Measurements from ENCODE around the gene FNDC5.

The FNDC5 gene

DNA sequence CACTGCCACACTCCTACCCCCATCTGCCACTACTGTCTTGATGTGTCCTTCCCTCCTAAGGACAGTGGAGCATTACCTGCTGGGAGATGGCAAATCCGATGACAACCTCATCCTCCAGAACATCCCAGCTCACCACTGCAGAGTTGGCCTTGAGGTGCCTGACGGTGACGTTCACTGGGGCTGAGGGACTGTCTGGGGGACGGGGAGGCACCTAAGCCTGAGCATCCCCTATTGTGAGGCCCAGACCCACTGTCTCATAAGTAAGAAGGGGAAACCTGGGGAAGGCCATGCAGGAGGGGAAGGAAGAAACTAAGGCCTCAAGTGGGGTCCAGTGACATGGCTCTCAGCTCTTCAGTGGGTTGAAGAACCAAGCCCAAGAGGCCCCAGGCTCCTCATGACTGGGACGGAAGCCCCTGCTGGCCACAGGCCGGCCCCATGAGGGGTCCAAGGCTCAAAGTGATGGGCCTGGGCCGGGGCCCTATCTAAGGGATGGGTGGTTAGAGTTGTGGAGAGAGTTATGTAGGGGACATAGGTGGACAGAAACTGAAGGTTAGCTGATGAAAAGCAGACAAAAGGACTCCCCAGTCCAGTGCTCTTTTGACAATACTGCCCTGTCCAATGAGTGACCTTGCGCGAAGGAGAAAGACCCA, 1.8 kb downstream of the FNDC5 start:
- Histone ChIP-seq H3K27me3 (peaks cover 52% of the 10 kb centered on the region), H3K27ac (no peak overlapping the region), H3K4me3 (ENCODE audit: low read depth in 1 of 2, low read length in 1 of 2) (no peak overlapping the region), H3K4me1 (ENCODE audit: control insufficient read depth in 1 of 2, insufficient read depth in 1 of 2, low read depth in 1 of 2, low read length in 1 of 2) (no peaks in the 10 kb centered on the region), H3K9me3 (no peaks in the 10 kb centered on the region), H3K36me3 (no peaks in the 10 kb centered on the region)
- TF ChIP-seq, protein P1, sequence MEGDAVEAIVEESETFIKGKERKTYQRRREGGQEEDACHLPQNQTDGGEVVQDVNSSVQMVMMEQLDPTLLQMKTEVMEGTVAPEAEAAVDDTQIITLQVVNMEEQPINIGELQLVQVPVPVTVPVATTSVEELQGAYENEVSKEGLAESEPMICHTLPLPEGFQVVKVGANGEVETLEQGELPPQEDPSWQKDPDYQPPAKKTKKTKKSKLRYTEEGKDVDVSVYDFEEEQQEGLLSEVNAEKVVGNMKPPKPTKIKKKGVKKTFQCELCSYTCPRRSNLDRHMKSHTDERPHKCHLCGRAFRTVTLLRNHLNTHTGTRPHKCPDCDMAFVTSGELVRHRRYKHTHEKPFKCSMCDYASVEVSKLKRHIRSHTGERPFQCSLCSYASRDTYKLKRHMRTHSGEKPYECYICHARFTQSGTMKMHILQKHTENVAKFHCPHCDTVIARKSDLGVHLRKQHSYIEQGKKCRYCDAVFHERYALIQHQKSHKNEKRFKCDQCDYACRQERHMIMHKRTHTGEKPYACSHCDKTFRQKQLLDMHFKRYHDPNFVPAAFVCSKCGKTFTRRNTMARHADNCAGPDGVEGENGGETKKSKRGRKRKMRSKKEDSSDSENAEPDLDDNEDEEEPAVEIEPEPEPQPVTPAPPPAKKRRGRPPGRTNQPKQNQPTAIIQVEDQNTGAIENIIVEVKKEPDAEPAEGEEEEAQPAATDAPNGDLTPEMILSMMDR (IDR thresholded peaks at IDR 0.05): no peak

DNA sequence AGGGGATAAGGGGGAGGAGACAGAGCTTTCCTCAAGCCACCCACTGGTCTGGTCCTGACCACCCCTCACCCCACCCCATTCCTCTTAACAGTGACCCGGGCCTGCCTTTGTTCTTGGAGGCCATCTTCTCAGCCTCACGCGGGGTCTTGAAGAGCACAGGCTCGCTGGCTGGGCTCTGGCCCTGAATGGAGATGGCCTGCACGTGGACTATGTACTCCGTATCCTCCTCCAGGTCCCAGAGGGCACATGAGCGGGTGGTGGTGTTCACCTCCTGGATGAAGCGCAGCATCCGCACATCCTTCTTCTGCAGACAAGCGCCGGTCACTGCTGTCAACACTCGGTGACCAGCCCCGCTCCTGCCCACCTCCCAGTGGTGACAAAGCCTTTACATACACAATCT, 2.6 kb downstream of the FNDC5 start:
- H3K4me1 ChIP-seq (ENCODE audit: control insufficient read depth in 1 of 2, insufficient read depth in 1 of 2, low read depth in 1 of 2, low read length in 1 of 2): no peaks in the 10 kb centered on the region
- H3K36me3 ChIP-seq: peaks cover 5% of the 10 kb centered on the region
- no peak overlapping the region for H3K4me3 ChIP-seq (ENCODE audit: low read depth in 1 of 2, low read length in 1 of 2)
- TF ChIP-seq, protein P1 (IDR thresholded peaks at IDR 0.05): no peak
- no peak overlapping the region for H3K27ac ChIP-seq
- H3K9me3 ChIP-seq: no peaks in the 10 kb centered on the region
- H3K27me3 ChIP-seq: peaks cover 44% of the 10 kb centered on the region

DNA sequence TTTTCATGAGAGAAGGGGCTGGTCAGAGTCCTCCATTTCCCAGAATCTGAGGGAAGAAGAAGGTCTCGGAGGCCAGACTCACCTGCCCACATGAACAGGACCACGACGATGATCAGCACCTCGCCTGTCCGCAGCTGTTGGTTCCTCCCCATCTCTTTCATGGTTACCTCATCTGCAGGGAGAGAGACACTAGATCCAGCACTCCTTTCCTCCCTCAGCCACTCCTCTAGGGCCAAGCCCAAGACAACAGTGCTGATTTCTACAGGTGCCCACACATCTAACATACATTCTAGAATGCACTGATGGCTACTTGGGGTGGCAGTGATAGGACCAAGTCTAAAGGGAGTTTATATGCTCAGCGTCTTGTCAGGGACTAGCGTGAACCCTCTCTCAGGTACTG, 3.0 kb downstream of the FNDC5 start:
- TF ChIP-seq, protein P1 (IDR thresholded peaks at IDR 0.05): no peak
- Histone ChIP-seq H3K27me3 (peaks cover 39% of the 10 kb centered on the region), H3K4me3 (ENCODE audit: low read depth in 1 of 2, low read length in 1 of 2) (no peak overlapping the region), H3K36me3 (peaks cover 9% of the 10 kb centered on the region), H3K9me3 (no peaks in the 10 kb centered on the region), H3K27ac (no peak overlapping the region), H3K4me1 (ENCODE audit: control insufficient read depth in 1 of 2, insufficient read depth in 1 of 2, low read depth in 1 of 2, low read length in 1 of 2) (no peaks in the 10 kb centered on the region)

DNA sequence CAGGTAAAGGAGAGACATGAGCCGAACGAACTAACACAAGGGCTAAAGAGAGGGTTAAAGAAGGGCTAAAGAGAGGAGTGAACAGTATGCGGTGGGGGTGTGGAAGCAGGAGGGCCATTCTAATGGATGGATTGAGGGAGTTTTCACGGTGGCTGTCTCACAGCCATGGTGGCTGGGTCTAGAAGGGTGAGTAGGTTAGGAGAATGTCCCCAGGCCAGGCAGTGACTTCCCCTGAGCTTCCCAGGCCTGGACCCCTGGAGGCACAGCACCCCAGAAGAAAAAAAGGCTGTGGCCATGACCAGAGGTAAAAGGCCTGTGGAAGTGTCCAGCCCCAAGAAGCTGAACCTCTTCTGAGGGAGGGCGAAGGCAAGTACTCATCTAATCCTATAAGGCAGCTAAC, 3.6 kb downstream of the FNDC5 start:
- no peaks in the 10 kb centered on the region for H3K9me3 ChIP-seq
- peaks cover 34% of the 10 kb centered on the region for H3K27me3 ChIP-seq
- TF ChIP-seq, protein P1 (IDR thresholded peaks at IDR 0.05): no peak
- peaks cover 14% of the 10 kb centered on the region for H3K36me3 ChIP-seq
- no peaks in the 10 kb centered on the region for H3K4me1 ChIP-seq (ENCODE audit: control insufficient read depth in 1 of 2, insufficient read depth in 1 of 2, low read depth in 1 of 2, low read length in 1 of 2)
- no peak overlapping the region for H3K27ac ChIP-seq
- no peak overlapping the region for H3K4me3 ChIP-seq (ENCODE audit: low read depth in 1 of 2, low read length in 1 of 2)

DNA sequence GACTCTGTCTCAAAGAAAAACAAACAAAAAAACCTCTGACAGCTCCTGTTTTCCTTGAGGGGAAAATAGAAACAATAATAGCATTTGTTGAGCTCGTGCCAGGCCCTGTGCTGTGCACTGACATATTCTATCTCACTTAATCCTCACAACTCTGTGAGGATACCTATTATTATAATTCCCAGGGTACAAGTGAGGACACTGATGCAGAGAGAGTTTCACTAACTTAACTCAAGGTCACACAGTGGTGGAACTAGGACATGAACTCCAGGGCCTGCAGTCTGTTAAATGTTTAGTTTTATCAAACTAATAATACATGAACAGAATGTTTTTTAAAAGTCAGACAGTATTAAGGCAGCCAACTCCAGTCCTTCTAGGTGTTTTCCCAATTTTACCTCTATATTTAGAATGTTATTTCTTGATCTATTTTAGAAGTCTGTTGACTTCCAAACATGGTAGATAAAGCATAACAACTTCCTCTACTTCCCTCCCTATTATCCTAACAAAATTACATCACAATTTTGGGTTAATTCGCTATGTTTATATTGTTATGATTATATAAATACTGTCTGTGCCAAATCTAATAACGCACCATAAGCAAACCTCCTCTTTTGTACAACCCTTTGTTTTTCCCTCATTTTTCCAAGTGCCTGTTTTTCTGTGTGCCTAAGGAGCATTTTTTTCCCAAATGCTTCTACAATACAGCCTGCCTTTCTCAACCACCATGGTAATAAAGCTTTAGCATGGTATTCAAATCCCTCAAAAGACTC, 4.9 kb downstream of the FNDC5 start:
- H3K36me3 ChIP-seq: peaks cover 21% of the 10 kb centered on the region
- no peak overlapping the region for H3K4me3 ChIP-seq (ENCODE audit: low read depth in 1 of 2, low read length in 1 of 2)
- no peaks in the 10 kb centered on the region for H3K9me3 ChIP-seq

More for the DNA sequence above, 4.9 kb downstream of the FNDC5 start:
- Histone ChIP-seq H3K27me3 (peaks cover 21% of the 10 kb centered on the region), H3K27ac (no peak overlapping the region), H3K4me1 (ENCODE audit: control insufficient read depth in 1 of 2, insufficient read depth in 1 of 2, low read depth in 1 of 2, low read length in 1 of 2) (no peaks in the 10 kb centered on the region)
- TF ChIP-seq, protein P1 (IDR thresholded peaks at IDR 0.05): no peak
